HG03135 (cell line): ENCODE measurements around the gene KDM5B.

Source experiments
- ATAC-seq: cut with Tn5 transposase; IDR thresholded peaks from one replicate; pipeline ENCODE4 v1.9.1; 2021; ENCODE audit warnings: mild to moderate bottlenecking, moderate library complexity; ENCODE audit not compliant: unreplicated experiment

The KDM5B gene

GRCh38 chr1:202689082-202689481 is 119.1 kb downstream of the KDM5B start:
- ATAC-seq = no peak

- ATAC-seq = no peak
These were observed 119.8 kb downstream of the KDM5B start for GRCh38 chr1:202688401-202688800.

- ATAC-seq = no peak
These were observed 120.4 kb downstream of the KDM5B start for GRCh38 chr1:202687798-202688197.

GRCh38 chr1:202687370-202687769 is 120.9 kb downstream of the KDM5B start:
- no peak for ATAC-seq

GRCh38 chr1:202685641-202686040 is 122.6 kb downstream of the KDM5B start:
- ATAC-seq = no peak

- ATAC-seq = no peak
These were observed 123.5 kb downstream of the KDM5B start for GRCh38 chr1:202684716-202685115.

GRCh38 chr1:202683029-202683428 is 125.2 kb downstream of the KDM5B start:
- ATAC-seq = no peak

- no peak for ATAC-seq
These were observed 125.7 kb downstream of the KDM5B start for GRCh38 chr1:202682477-202682876.

- no peak for ATAC-seq
These were observed 126.3 kb downstream of the KDM5B start for GRCh38 chr1:202681736-202682420.

GRCh38 chr1:202680586-202681352 is 127.5 kb downstream of the KDM5B start:
- no peak for ATAC-seq

GRCh38 chr1:202679406-202680177 is 128.6 kb downstream of the KDM5B start:
- no peak for ATAC-seq

GRCh38 chr1:202677433-202677832 is 130.8 kb downstream of the KDM5B start:
- no peak for ATAC-seq
